Measurements from ENCODE around the gene CCNE1. TPM values are rescaled to one million over a fixed set of nuclear protein-coding genes. Genes with fewer than 3 reads are reported as not detected.
A peak's percentile ranks its signal among the peaks of the same experiment; 100 is the strongest.
"Not testable (repeated sequence)": the region's sequence is repeated elsewhere in the genome, so short reads cannot be mapped to it uniquely, and the experiment has no call there.

CCNE1 gene
- total and polyA plus RNA-seq, 3 experiments from 2014 or later: 1.3 to 33.9 (median 30.3) TPM

- Mint-ChIP-seq H3K4me1 (no peaks in the 10 kb centered on the region), H3K9me3 (no peaks in the 10 kb centered on the region), H3K27me3 (peaks cover 4 to 9% of the 10 kb centered on the region in 2 donors), H3K27ac (peak overlapping the region in 1 of 8 donors; percentile 67), H3K36me3 (peaks cover 0 to 4% (median 0%) of the 10 kb centered on the region in 3 donors), H3K4me3 (no peak overlapping the region)
- Histone ChIP-seq H3K27ac (ENCODE audit: low read depth, low read length) (no peak overlapping the region), H3K9me3 (ENCODE audit: low read length) (no peaks in the 10 kb centered on the region), H3K4me3 (ENCODE audit: low read length) (no peak overlapping the region), H3K27me3 (ENCODE audit: insufficient read depth, low read length, poor library complexity, severe bottlenecking) (no peaks in the 10 kb centered on the region), H3K4me1 (ENCODE audit: insufficient read depth, low read length) (no peaks in the 10 kb centered on the region), H3K36me3 (ENCODE audit: insufficient read depth, low read length) (no peaks in the 10 kb centered on the region)
- CTCF ChIA-PET: interaction anchor here (0.7 to 1.6 kb wide), 3 partner anchors 13 to 80 kb away, joined by 3 to 4 read pairs (median 3); no protein-coding TSS in a partner anchor
- POLR2A ChIA-PET: no interaction called here
- no peak for DNase-seq
These were observed 18.6 kb upstream of the CCNE1 start for GRCh38 chr19:29793116-29793727.

GRCh38 chr19:29794490-29794889, 17.3 kb upstream of the CCNE1 start:
- H3K27ac Mint-ChIP-seq; H3K36me3 ChIP-seq (ENCODE audit: insufficient read depth, low read length); H3K4me1 ChIP-seq (ENCODE audit: insufficient read depth, low read length); H3K9me3 ChIP-seq (ENCODE audit: low read length); H3K4me3 Mint-ChIP-seq; H3K27me3 Mint-ChIP-seq; H3K36me3 Mint-ChIP-seq; POLR2A ChIA-PET; H3K4me3 ChIP-seq (ENCODE audit: low read length); H3K27ac ChIP-seq (ENCODE audit: low read depth, low read length); H3K27me3 ChIP-seq (ENCODE audit: insufficient read depth, low read length, poor library complexity, severe bottlenecking); H3K9me3 Mint-ChIP-seq; DNase-seq; H3K4me1 Mint-ChIP-seq: not testable (repeated sequence)
- CTCF ChIA-PET: interaction anchor here (1.6 to 1.7 kb wide), 2 partner anchors 9 to 12 kb away, joined by 3 to 4 read pairs; no protein-coding TSS in a partner anchor

GRCh38 chr19:29795461-29796172, 16.2 kb upstream of the CCNE1 start:
- no peak overlapping the region for H3K27ac Mint-ChIP-seq
- CTCF ChIA-PET: interaction anchor here (1.0 to 1.7 kb wide), 3 partner anchors 8 to 12 kb away, joined by 3 read pairs; no protein-coding TSS in a partner anchor
- POLR2A ChIA-PET: no interaction called here

GRCh38 chr19:29796173-29796573, 15.6 kb upstream of the CCNE1 start:
- Histone ChIP-seq H3K27me3 (ENCODE audit: insufficient read depth, low read length, poor library complexity, severe bottlenecking) (no peaks in the 10 kb centered on the region), H3K4me1 (ENCODE audit: insufficient read depth, low read length) (no peaks in the 10 kb centered on the region), H3K36me3 (ENCODE audit: insufficient read depth, low read length) (no peaks in the 10 kb centered on the region), H3K9me3 (ENCODE audit: low read length) (no peaks in the 10 kb centered on the region), H3K27ac (ENCODE audit: low read depth, low read length) (no peak overlapping the region), H3K4me3 (ENCODE audit: low read length) (no peak overlapping the region)
- Mint-ChIP-seq H3K36me3 (peaks cover 0 to 4% (median 0%) of the 10 kb centered on the region in 3 donors), H3K4me3 (no peak overlapping the region), H3K4me1 (no peaks in the 10 kb centered on the region), H3K27me3 (peaks cover 1 to 9% of the 10 kb centered on the region in 2 donors), H3K27ac (no peak overlapping the region), H3K9me3 (no peaks in the 10 kb centered on the region)
- ChIA-PET CTCF (interaction anchor here (1.0 to 1.5 kb wide), 3 partner anchors 10 to 37 kb away, joined by 3 read pairs; no protein-coding TSS in a partner anchor), POLR2A (no interaction called here)
- no peak for DNase-seq

More at GRCh38 chr19:29795461-29796172, 16.2 kb upstream of the CCNE1 start:
- H3K4me1 Mint-ChIP-seq: no peaks in the 10 kb centered on the region
- Histone ChIP-seq H3K36me3 (ENCODE audit: insufficient read depth, low read length) (no peaks in the 10 kb centered on the region), H3K27me3 (ENCODE audit: insufficient read depth, low read length, poor library complexity, severe bottlenecking) (no peaks in the 10 kb centered on the region), H3K4me1 (ENCODE audit: insufficient read depth, low read length) (no peaks in the 10 kb centered on the region), H3K4me3 (ENCODE audit: low read length) (no peak overlapping the region), H3K9me3 (ENCODE audit: low read length) (no peaks in the 10 kb centered on the region), H3K27ac (ENCODE audit: low read depth, low read length) (no peak overlapping the region)
- H3K9me3 Mint-ChIP-seq: no peaks in the 10 kb centered on the region
- H3K36me3 Mint-ChIP-seq: peaks cover 0 to 4% (median 0%) of the 10 kb centered on the region in 3 donors
- peaks cover 2 to 9% of the 10 kb centered on the region in 2 donors for H3K27me3 Mint-ChIP-seq
- no peak for DNase-seq
- no peak overlapping the region for H3K4me3 Mint-ChIP-seq

GRCh38 chr19:29798774-29799497, 12.9 kb upstream of the CCNE1 start:
- Mint-ChIP-seq H3K27ac (peak overlapping the region in 1 of 8 donors; percentile 12), H3K4me1 (no peaks in the 10 kb centered on the region), H3K27me3 (peaks cover 0 to 6% of the 10 kb centered on the region in 2 donors), H3K9me3 (no peaks in the 10 kb centered on the region), H3K4me3 (no peak overlapping the region), H3K36me3 (no peaks in the 10 kb centered on the region)
- ChIA-PET POLR2A (no interaction called here), CTCF (interaction anchor here (0.6 to 1.3 kb wide), 2 partner anchors 27 to 59 kb away, joined by 3 read pairs; no protein-coding TSS in a partner anchor)
- no peaks in the 10 kb centered on the region for H3K9me3 ChIP-seq (ENCODE audit: low read length)
- no peaks in the 10 kb centered on the region for H3K4me1 ChIP-seq (ENCODE audit: insufficient read depth, low read length)
- H3K36me3 ChIP-seq (ENCODE audit: insufficient read depth, low read length): no peaks in the 10 kb centered on the region
- H3K27ac ChIP-seq (ENCODE audit: low read depth, low read length): no peak overlapping the region
- no peak overlapping the region for H3K4me3 ChIP-seq (ENCODE audit: low read length)
- H3K27me3 ChIP-seq (ENCODE audit: insufficient read depth, low read length, poor library complexity, severe bottlenecking): no peaks in the 10 kb centered on the region
- no peak for DNase-seq

- Mint-ChIP-seq H3K27me3 (peaks cover 0 to 6% of the 10 kb centered on the region in 2 donors), H3K9me3 (no peaks in the 10 kb centered on the region), H3K27ac (no peak overlapping the region), H3K4me3 (no peak overlapping the region), H3K4me1 (no peaks in the 10 kb centered on the region), H3K36me3 (no peaks in the 10 kb centered on the region)
- Histone ChIP-seq H3K36me3 (ENCODE audit: insufficient read depth, low read length) (no peaks in the 10 kb centered on the region), H3K27me3 (ENCODE audit: insufficient read depth, low read length, poor library complexity, severe bottlenecking) (no peaks in the 10 kb centered on the region), H3K4me1 (ENCODE audit: insufficient read depth, low read length) (no peaks in the 10 kb centered on the region), H3K9me3 (ENCODE audit: low read length) (no peaks in the 10 kb centered on the region), H3K4me3 (ENCODE audit: low read length) (no peak overlapping the region), H3K27ac (ENCODE audit: low read depth, low read length) (no peak overlapping the region)
- CTCF ChIA-PET: interaction anchor here (1.3 kb wide), 1 partner anchor 57 kb away, joined by 3 read pairs; no protein-coding TSS in a partner anchor
- POLR2A ChIA-PET: no interaction called here
- DNase-seq: no peak
These were observed 11.5 kb upstream of the CCNE1 start for GRCh38 chr19:29800100-29800825.

GRCh38 chr19:29803951-29804350, 7.8 kb upstream of the CCNE1 start:
- H3K27me3 Mint-ChIP-seq; POLR2A ChIA-PET; H3K9me3 Mint-ChIP-seq; H3K4me3 Mint-ChIP-seq; H3K27ac ChIP-seq (ENCODE audit: low read depth, low read length); H3K36me3 Mint-ChIP-seq; H3K4me1 ChIP-seq (ENCODE audit: insufficient read depth, low read length); DNase-seq; H3K27ac Mint-ChIP-seq; H3K36me3 ChIP-seq (ENCODE audit: insufficient read depth, low read length); H3K4me1 Mint-ChIP-seq; H3K4me3 ChIP-seq (ENCODE audit: low read length); H3K27me3 ChIP-seq (ENCODE audit: insufficient read depth, low read length, poor library complexity, severe bottlenecking); H3K9me3 ChIP-seq (ENCODE audit: low read length): not testable (repeated sequence)
- CTCF ChIA-PET: interaction anchor here (0.9 to 1.4 kb wide), 2 partner anchors 9 to 44 kb away, joined by 3 to 4 read pairs; no protein-coding TSS in a partner anchor

Measured in CD8-positive, alpha-beta memory T cell (primary cell).